GM12878 (cell line): ENCODE results near the gene MAP4K1.

Experiments
- BCL11A ChIP-seq: IDR thresholded peaks from 2 replicates; pipeline ENCODE4 v1.6.1; 2011; ENCODE audit warnings: low read depth, low read length
- CEBPB ChIP-seq, 2 experiments: fragments of 150-350 bp in 1 of 2; IDR thresholded peaks; 2 replicates each; pipeline ENCODE4 v1.6.1; 2012 to 2014; ENCODE audit warnings: low read depth in 2 of 2, low read length in 2 of 2, borderline replicate concordance in 1 of 2, inconsistent platforms in 1 of 2
- CREB1 ChIP-seq: IDR thresholded peaks from 2 replicates; pipeline ENCODE4 v1.6.1; 2012; ENCODE audit warnings: low read depth, mild to moderate bottlenecking, inconsistent platforms
- EGR1 ChIP-seq, 2 experiments: IDR thresholded peaks; 1 replicate in 1 of 2; 2 replicates in 1 of 2; pipeline ENCODE4 v1.6.1; 2011 to 2012; ENCODE audit warnings: low read depth in 2 of 2, low read length in 2 of 2, borderline replicate concordance in 1 of 2, mild to moderate bottlenecking in 1 of 2, moderate library complexity in 1 of 2
- GABPA ChIP-seq: IDR thresholded peaks from 2 replicates; pipeline ENCODE4 v1.6.1; 2014; ENCODE audit warnings: antibody characterized with exemption, low read depth, mild to moderate bottlenecking, inconsistent platforms
- RAD21 ChIP-seq: IDR thresholded peaks from 2 replicates; pipeline ENCODE4 v1.6.1; 2011; ENCODE audit warnings: mild to moderate bottlenecking, low read depth, low read length, moderate library complexity; ENCODE audit not compliant: insufficient read depth
- YY1 ChIP-seq: IDR thresholded peaks from 2 replicates; pipeline ENCODE4 v1.6.1; 2011; ENCODE audit warnings: low read depth, mild to moderate bottlenecking, low read length
- TF ChIP-seq, protein P1 (sequence below): fragments of 450-650 bp; conservative IDR thresholded peaks from 2 replicates; pipeline ENCODE4 v1.6.1; 2017; ENCODE audit warnings: mild to moderate bottlenecking, moderate library complexity
- TF ChIP-seq, protein P2 (sequence below): IDR thresholded peaks from 2 replicates; pipeline ENCODE4 v1.6.1; 2012; ENCODE audit warnings: low read depth, low read length, improper control_type of control experiment
- TF ChIP-seq, protein P3 (sequence below): fragments of 450-650 bp; IDR thresholded peaks from 2 replicates; pipeline ENCODE4 v1.6.1; 2017; ENCODE audit warnings: low read depth, mild to moderate bottlenecking, moderate library complexity
- TF ChIP-seq, protein P4 (sequence below), 3 experiments: IDR thresholded peaks in 2 of 3; conservative IDR thresholded peaks in 1 of 3; 2 replicates each; pipeline ENCODE4 v1.5.1; 2011; ENCODE audit warnings: low read depth in 3 of 3, low read length in 3 of 3, mild to moderate bottlenecking in 3 of 3, control low read depth in 2 of 3, moderate library complexity in 2 of 3, inconsistent platforms in 1 of 3, mixed read lengths in 1 of 3; ENCODE audit not compliant: control insufficient read depth in 2 of 3, insufficient read depth in 1 of 3; ENCODE audit errors: extremely low read depth in 1 of 3
- TF ChIP-seq, protein P5 (sequence below): fragments of 450-650 bp; IDR thresholded peaks from 2 replicates; pipeline ENCODE4 v1.6.1; 2016; ENCODE audit warnings: mild to moderate bottlenecking, moderate library complexity, borderline replicate concordance

DNA sequence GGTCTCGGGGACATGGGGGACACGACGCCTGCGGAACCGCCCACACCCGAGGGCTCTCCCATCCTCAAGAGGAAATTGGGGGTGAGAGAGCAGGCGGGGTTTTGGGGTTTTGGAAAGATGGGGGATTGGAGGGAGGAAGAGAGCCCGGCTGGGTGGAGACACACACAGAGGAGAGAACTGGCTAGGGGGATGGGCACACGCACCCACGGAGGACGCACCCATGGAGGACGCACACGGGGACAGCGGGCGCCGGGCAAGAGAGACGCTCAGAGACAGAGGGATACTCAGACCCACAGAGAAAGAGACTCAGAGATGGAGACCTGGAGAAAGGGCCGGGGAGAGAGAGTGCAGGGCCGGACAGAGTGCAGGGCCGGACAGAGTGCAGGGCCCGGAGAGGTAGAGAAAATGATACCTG lies 52.1 kb downstream of the MAP4K1 start:
- TF ChIP-seq, protein P1, sequence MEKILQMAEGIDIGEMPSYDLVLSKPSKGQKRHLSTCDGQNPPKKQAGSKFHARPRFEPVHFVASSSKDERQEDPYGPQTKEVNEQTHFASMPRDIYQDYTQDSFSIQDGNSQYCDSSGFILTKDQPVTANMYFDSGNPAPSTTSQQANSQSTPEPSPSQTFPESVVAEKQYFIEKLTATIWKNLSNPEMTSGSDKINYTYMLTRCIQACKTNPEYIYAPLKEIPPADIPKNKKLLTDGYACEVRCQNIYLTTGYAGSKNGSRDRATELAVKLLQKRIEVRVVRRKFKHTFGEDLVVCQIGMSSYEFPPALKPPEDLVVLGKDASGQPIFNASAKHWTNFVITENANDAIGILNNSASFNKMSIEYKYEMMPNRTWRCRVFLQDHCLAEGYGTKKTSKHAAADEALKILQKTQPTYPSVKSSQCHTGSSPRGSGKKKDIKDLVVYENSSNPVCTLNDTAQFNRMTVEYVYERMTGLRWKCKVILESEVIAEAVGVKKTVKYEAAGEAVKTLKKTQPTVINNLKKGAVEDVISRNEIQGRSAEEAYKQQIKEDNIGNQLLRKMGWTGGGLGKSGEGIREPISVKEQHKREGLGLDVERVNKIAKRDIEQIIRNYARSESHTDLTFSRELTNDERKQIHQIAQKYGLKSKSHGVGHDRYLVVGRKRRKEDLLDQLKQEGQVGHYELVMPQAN: no peak
- no peak for TF ChIP-seq YY1
- TF ChIP-seq, protein P2, sequence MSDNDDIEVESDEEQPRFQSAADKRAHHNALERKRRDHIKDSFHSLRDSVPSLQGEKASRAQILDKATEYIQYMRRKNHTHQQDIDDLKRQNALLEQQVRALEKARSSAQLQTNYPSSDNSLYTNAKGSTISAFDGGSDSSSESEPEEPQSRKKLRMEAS: no peak; the same call in 1 of the 2 replicates
- no peak for TF ChIP-seq RAD21
- peak in 1 of 2 experiments; percentile 15; a peak in 1 of 3 replicates for TF ChIP-seq EGR1 (IDR thresholded peaks at IDR 0.05; ENCODE audit: borderline replicate concordance in 1 of 2, low read depth in 2 of 2, low read length in 2 of 2)
- TF ChIP-seq BCL11A: no peak
- TF ChIP-seq, protein P3, sequence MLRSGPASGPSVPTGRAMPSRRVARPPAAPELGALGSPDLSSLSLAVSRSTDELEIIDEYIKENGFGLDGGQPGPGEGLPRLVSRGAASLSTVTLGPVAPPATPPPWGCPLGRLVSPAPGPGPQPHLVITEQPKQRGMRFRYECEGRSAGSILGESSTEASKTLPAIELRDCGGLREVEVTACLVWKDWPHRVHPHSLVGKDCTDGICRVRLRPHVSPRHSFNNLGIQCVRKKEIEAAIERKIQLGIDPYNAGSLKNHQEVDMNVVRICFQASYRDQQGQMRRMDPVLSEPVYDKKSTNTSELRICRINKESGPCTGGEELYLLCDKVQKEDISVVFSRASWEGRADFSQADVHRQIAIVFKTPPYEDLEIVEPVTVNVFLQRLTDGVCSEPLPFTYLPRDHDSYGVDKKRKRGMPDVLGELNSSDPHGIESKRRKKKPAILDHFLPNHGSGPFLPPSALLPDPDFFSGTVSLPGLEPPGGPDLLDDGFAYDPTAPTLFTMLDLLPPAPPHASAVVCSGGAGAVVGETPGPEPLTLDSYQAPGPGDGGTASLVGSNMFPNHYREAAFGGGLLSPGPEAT: no peak
- TF ChIP-seq, protein P4, sequence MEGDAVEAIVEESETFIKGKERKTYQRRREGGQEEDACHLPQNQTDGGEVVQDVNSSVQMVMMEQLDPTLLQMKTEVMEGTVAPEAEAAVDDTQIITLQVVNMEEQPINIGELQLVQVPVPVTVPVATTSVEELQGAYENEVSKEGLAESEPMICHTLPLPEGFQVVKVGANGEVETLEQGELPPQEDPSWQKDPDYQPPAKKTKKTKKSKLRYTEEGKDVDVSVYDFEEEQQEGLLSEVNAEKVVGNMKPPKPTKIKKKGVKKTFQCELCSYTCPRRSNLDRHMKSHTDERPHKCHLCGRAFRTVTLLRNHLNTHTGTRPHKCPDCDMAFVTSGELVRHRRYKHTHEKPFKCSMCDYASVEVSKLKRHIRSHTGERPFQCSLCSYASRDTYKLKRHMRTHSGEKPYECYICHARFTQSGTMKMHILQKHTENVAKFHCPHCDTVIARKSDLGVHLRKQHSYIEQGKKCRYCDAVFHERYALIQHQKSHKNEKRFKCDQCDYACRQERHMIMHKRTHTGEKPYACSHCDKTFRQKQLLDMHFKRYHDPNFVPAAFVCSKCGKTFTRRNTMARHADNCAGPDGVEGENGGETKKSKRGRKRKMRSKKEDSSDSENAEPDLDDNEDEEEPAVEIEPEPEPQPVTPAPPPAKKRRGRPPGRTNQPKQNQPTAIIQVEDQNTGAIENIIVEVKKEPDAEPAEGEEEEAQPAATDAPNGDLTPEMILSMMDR (IDR thresholded peaks at IDR 0.05 in 2 of 3, conservative IDR thresholded peaks at IDR 0.05 in 1 of 3; ENCODE audit: control insufficient read depth in 2 of 3, extremely low read depth in 1 of 3, insufficient read depth in 1 of 3, low read depth in 3 of 3, low read length in 3 of 3): no peak
- TF ChIP-seq CEBPB (IDR thresholded peaks at IDR 0.05; ENCODE audit: borderline replicate concordance in 1 of 2, low read depth in 2 of 2, low read length in 2 of 2): no peak
- no peak for TF ChIP-seq CREB1
- TF ChIP-seq GABPA: no peak
- TF ChIP-seq, protein P5, sequence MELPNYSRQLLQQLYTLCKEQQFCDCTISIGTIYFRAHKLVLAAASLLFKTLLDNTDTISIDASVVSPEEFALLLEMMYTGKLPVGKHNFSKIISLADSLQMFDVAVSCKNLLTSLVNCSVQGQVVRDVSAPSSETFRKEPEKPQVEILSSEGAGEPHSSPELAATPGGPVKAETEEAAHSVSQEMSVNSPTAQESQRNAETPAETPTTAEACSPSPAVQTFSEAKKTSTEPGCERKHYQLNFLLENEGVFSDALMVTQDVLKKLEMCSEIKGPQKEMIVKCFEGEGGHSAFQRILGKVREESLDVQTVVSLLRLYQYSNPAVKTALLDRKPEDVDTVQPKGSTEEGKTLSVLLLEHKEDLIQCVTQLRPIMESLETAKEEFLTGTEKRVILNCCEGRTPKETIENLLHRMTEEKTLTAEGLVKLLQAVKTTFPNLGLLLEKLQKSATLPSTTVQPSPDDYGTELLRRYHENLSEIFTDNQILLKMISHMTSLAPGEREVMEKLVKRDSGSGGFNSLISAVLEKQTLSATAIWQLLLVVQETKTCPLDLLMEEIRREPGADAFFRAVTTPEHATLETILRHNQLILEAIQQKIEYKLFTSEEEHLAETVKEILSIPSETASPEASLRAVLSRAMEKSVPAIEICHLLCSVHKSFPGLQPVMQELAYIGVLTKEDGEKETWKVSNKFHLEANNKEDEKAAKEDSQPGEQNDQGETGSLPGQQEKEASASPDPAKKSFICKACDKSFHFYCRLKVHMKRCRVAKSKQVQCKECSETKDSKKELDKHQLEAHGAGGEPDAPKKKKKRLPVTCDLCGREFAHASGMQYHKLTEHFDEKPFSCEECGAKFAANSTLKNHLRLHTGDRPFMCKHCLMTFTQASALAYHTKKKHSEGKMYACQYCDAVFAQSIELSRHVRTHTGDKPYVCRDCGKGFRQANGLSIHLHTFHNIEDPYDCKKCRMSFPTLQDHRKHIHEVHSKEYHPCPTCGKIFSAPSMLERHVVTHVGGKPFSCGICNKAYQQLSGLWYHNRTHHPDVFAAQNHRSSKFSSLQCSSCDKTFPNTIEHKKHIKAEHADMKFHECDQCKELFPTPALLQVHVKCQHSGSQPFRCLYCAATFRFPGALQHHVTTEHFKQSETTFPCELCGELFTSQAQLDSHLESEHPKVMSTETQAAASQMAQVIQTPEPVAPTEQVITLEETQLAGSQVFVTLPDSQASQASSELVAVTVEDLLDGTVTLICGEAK: no peak
